RPMI7951 (cell line): ENCODE data around the gene SSC5D. TPM values are rescaled to one million over a fixed set of nuclear protein-coding genes. Genes with fewer than 3 reads are reported as not detected.

Experiments
- DNase-seq: peaks from one replicate; pipeline ENCODE4 v3.0.0-alpha.2; 2012; ENCODE audit warnings: low read depth
- total RNA-seq: library from RNA; depleted of rRNA; stranded (reverse); fragments of >200 nt; shearing (Covaris generic); gene quantifications from 2 replicates; pipeline ENCODE4 v1.2.3, GENCODE V29; 2014

The SSC5D gene
- total RNA-seq, 1 experiment from 2014 or later: 3.2 TPM

DNA sequence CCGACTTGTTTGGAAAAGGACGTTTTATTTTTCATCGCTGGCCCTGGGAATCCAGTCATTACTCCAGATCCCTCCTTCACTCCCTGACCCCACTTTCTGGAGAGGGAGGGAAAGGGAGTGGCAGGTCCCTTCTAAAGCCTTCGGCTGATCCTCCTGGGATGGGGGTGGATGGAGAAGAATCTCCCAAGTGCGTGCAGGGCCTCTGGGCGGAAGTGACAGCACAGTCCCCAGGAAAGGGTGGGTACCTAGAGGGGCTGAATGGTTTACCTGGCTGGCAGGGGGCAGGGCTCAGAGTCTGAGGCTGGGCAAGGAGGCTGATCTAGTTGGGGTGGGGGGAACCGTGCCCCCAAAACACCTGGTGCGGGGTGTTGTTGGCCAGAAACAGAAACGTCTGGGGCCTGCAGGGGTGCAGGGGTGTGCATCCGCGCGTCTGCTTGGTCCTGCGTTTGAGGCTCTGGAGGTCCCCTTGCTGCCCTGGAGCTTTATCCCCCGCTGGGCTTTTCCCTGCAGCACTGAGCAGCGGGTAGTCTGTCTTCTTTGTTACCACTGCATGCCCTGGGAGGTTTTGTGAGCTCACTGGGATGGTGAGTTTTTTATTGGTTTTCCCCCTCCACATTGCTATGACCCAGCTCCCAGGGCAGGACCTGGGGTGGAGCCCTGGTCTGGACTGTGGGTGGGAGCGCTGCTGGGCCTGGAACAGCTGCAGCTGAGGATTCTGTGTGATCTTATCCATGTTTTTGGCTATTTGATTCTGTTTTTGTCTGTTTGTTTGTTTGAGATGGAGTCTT lies 14.8 kb upstream of the SSC5D start:
- DNase-seq: peak; percentile 81

DNA sequence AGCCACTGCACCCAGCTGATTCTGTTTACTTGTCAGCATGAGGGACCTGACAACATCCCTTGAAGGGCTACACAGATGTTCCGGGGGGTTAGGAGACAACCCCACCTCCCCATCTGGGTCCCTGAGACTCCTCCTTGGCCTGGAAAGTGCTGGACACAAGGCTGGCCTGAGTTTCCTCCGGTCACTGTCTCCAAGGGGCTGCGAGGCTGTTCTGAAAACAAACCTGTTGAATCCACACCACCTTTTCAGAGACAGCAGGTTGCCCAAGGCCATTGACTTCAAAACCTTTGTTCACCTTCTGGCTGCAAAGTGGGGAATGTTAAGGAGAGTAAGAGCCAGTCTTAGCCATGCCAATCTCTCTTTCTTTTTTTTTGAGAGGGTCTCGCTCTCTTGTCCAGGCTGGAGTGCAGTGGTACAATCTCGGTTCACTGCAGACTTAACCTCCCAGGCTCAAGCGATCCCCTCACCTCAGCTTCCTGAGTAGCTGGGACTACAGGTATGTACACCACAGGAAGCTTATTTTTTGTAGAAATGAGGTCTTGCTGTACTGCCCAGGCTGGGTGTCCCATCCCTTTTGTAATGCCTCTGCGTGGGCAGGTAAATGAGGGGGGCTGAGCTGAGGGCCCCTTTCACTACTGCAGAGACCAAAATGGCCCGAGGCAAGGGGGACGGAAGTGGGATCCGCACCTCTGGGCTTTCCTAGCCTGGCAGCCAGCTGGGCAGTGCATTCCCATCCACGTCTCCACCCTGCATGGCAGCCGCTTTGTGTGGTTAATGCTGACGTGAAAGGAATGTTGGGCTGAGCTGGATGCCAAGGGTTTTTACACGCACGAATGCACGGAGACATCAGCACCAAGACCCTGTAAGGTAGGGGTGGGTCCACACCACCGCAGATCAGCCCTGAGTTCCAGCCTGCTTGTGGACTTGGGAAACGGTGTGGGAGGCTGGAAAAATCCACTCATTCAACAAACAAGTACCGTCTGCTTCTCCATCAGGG lies 13.7 kb upstream of the SSC5D start:
- DNase-seq: peak; percentile 95

DNA sequence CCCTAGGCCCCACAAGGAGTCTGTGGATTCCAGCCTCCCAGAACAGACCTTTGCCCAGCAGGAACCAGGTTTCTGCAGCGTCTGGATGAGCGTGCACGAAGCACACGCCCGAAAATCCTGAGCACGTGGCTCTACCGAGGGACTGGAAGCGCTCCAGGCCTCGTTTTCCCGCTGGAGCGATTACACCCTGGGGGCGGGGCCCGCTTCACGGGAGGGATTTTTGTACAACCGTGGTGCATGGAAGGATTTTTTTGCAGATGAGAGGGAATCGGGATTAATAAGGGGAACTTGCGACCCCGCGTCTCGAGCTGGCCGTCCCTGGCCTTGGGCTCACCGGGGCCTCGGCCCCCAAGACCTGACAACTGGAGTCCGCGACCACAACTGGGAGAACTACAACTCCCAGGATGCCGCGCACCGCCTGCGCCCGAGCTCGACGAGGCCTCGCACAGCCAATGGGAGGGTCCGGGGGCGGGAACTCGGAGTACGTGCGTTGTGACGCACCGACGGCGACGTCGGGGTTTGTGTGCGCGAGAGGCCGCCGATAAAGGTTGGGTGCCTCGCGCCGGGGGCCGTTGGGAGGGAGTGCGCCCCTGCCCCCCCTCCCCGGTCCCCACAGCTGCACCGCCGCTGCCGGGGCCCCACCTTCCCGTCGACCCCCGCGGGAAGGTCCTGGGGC lies 12.0 kb upstream of the SSC5D start, which contains the start of gene ZNF628:
Gene ZNF628, plus strand, starts transcription at position 518 of the 676 bp plus-strand sequence. CDS start 3,294 bp downstream, outside the sequence.
- DNase-seq: peak; percentile 98

DNA sequence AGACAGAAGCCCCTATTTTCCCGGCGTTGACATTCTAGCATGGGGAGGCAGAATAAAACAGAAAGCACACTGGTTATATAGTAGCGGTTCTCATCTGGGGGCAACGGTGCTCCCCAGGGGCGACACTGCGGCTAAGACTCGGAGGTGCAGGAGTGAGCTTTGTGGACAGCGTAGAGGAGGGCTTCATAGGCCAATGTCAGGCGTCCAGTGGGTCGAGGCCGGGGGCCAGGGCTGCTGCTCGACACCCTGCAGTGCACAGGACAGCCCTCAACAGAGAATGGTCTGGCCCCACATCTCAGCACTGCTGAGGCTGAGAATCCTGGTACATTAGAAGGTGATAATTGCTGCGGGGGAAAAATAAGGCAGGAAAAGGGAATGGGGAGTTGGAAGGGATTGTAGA lies 10.3 kb upstream of the SSC5D start:
- no peak for DNase-seq

DNA sequence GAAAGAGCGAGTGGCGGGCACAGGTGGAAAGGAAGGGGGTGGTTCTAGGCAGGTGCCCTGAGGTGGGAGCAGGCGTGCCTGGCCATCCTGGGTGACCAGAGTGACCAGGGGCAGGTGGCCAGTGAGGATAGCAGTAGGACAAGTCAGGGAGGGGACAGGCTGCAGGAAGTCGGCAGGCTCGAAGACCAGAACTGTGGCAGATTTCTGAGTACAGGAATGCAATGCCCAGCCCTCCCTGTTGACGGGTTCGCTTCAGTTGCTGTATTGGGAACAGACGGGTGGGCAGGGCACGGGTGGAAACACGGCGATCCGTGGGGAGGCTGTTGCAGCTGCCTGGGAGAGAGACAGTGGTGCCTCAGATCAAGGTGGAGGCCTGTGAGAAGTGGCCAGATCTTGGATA lies 9.9 kb upstream of the SSC5D start:
- no peak for DNase-seq

DNA sequence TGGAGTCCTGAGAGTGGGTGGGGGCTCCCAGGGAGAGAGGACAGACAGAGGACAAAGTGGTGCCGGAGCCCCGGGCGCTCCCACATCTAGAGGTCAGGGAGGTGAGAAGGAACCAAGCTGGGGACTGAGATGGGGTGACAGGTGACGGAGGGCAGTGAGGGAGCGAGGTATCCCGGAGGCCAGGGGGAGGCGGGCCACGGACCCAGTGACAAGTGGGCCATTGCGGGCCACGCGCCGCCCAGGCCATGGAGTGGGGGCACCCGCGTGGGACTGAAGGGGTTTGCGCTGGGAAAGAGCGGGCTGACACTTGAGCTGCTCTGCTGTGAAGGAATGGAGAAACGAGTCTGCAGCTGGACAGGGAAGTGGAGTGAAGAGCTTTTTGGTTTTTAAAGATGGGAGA lies 9.2 kb upstream of the SSC5D start:
- DNase-seq: no peak

DNA sequence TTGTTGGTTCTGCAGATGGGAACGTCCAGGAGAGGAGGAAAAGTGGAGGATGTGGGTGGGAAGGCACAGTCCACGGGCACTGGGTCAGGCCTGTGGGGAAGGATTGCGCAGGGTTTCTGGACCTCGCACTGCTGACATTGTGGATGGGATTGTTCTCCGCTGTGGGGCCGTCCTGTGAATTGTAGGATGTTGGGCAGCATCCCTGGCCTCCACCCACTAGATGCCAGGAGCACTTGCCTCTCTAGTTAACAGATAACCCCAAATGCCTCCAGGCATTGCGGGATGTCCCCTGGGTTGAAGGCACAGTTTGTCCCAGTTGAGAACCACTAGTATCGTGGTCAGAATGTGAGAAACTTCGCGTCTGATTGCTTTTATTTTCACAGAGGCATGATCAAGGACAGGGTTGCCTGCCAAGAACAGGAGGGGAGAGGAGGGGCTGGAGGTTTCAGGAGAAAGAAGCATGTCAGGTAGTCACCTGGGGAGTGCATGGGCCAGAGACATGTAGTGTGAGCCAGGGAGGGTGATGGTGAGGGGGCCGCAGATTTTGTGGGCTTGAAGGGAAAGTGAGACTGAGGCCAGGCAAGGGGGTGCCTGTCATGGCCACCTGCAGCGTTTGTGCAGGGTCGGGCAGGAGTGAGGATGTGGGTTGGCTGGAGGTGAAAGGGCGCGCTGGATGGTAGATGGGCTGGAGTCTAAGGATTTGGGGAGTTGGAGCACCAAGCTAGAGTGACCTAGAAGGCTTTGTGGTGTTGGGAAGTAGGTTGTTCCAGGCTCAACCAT lies 8.6 kb upstream of the SSC5D start:
- DNase-seq: no peak

DNA sequence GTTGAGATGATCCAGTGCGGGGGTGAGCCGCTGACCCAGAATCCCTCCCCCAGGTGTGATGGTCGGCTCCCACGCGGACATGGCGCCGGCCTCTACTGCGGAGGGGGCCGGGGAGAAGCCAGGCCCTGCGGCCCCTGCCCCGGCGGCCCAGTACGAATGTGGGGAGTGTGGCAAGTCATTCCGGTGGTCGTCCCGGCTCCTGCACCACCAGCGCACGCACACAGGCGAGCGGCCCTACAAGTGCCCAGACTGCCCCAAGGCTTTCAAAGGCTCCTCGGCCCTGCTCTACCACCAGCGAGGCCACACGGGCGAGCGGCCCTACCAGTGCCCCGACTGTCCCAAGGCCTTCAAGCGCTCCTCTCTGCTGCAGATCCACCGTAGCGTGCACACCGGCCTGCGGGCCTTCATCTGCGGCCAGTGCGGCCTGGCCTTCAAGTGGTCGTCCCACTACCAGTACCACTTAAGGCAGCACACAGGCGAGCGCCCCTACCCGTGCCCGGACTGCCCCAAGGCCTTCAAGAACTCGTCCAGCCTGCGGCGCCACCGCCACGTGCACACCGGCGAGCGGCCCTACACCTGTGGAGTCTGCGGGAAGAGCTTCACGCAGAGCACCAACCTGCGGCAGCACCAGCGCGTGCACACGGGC lies 7.0 kb upstream of the SSC5D start:
- DNase-seq: no peak

DNA sequence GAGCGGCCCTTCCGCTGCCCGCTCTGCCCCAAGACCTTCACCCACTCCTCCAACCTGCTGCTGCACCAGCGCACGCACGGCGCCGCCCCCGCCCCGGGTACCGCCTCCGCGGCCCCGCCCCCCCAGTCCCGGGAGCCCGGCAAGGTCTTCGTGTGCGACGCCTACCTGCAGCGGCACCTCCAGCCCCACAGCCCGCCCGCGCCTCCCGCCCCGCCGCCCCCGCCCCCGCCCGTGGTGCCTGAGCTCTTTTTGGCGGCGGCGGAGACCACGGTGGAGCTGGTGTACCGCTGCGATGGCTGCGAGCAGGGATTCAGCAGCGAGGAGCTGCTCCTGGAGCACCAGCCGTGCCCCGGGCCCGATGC lies 6.5 kb upstream of the SSC5D start:
- no peak for DNase-seq

DNA sequence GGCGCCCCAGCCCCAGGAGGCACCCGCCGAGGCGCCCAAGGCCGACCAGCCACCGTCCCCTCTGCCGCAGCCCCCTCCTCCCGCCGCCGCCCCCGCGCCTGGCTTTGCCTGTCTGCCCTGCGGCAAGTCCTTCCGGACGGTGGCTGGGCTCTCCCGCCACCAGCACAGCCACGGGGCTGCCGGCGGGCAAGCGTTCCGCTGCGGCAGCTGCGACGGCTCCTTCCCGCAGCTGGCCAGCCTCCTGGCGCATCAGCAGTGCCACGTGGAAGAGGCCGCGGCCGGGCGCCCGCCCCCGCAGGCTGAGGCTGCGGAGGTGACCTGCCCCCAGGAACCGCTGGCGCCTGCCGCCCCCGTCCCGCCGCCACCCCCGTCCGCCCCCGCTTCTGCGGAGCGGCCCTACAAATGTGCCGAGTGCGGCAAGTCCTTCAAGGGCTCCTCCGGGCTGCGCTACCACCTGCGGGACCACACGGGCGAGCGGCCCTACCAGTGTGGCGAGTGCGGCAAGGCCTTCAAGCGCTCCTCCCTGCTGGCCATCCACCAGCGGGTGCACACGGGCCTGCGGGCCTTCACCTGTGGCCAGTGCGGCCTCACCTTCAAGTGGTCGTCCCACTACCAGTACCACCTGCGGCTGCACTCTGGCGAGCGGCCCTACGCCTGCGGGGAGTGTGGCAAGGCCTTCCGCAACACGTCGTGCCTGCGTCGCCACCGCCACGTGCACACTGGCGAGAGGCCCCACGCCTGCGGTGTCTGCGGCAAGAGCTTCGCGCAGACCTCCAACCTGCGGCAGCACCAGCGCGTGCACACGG lies 5.9 kb upstream of the SSC5D start:
- no peak for DNase-seq

DNA sequence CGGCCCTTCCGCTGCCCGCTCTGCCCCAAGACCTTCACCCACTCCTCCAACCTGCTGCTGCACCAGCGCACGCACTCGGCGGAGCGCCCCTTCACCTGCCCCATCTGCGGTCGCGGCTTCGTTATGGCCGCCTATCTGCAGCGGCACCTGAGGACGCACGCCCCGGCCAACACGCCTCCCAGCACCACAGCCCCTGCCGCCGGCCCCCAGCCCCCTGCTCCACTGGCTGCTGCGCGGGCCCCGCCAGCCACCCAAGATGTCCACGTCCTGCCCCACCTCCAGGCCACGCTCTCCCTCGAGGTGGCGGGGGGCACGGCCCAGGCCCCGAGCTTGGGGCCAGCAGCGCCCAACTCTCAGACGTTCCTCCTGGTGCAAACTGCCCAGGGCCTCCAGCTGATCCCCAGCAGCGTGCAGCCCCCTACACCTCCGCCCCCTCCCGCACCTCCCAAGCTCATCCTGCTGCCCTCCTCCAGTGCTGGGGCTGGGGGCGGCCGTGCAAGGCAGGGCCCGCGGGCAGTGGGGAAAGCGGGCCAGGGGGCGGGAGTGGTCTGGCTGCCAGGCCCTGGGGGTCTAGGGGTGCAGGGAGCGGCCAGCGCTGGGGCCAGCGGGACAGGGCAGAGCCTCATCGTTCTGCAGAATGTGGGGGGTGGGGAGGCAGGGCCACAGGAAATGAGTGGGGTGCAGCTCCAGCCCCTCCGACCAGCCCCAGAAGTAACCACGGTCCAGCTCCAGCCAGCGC lies 5.1 kb upstream of the SSC5D start:
- no peak for DNase-seq

DNA sequence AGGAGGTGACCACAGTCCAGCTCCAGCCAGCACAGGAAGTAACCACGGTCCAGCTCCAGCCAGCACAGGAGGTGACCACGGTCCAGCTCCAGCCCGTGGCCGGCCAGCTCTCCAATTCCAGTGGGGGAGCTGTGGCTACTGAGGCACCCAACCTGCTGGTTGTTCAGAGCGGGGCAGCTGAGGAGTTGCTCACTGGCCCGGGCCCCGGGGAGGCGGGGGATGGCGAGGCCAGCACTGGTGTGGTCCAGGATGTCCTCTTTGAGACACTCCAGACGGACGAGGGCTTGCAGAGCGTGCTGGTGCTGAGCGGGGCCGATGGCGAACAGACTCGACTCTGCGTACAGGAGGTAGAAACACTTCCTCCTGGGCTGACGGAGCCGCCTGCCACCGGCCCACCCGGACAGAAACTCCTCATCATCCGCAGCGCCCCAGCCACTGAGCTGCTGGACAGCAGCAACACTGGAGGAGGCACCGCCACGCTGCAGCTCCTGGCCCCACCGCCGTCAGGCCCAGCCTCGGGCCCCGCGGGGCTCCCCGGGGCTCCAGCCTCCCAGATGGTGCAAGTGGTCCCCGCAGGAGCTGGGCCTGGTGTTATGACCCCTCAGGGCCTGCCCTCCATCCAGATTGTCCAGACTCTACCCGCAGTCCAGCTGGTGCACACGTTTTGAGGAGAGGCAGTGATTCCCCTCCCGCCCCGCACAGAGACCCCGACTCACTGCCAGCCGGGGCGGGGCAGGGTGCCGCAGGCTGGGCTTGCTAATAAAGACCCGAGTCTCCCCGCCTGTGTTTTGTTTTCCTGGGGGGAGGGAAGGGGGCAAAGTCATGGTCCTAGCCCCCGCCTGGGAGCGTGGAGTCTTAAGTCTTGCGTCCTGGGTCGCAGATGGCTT lies 4.3 kb upstream of the SSC5D start:
- no peak for DNase-seq

DNA sequence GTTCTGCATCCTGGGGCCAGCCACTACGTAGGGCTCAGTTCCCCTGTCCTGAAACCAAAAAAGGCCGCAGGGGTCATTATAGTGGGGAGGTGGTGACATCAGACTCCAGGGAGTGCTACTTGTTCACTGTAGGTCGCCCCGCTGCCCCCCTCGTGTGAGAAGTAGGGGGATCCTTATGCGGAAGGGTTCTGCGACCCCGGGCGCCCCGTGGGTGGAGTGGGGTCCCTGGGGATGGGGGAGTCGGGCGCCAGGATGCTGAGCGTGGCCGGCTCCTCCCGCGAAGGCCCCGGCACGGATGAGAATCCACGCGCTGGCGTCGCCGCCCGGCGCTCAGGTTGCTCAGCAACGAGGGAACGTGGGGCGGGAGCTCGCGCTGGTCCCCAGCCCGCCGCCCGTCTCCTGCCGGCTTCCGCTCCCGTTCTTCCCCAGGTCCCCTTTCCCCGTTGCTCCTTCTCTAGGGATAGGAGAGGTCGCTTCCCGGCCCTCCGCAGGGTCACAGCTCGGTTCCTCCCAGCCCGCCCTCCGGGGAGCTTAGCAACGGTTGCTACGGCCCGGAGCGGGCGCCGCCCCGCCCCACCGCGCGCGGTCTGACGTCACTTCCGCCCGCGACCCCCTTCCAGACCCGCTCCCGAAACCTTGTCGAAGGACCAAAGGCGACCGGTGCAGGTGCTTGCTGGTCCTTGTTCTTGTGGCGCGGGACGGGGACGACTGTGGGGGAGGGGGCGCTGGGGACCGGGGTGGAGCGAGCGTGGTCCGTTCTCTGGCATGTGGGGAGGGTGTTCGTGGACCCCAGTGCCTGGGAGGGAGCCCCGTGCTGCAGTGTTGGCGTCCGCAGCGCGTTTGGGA lies 3.4 kb upstream of the SSC5D start, which contains the start of gene NAT14:
Gene NAT14, plus strand, starts transcription at position 596 of the 846 bp plus-strand sequence. CDS start 521 bp downstream, outside the sequence.
- peak; percentile 68 for DNase-seq

DNA sequence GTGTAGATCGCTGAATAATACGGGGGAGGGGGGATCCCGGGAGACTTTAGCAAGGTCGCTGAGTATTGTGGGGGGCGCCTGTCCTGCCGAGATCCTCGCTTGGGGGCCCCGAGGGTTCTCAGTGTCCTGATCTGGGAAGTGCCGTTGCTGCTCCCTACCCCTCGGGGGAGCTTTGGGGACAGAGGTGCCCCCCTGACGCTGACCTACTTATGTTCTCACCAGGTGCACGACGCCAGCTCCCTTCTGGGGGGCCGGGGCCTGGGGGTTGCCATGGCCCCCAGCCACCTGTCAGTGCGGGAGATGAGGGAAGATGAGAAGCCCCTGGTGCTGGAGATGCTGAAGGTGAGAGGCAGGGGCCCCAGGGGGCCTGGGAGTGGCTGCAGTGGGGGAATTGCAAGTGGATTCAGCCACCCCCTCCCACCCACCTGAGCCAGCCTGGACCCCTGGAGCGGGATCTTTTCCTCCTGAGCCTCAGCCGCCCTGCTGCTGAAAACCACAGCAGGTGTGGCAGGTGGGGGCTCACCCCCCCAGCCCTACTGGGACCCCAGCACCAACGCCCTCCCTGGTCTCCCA lies 2.7 kb upstream of the SSC5D start:
- DNase-seq: no peak

DNA sequence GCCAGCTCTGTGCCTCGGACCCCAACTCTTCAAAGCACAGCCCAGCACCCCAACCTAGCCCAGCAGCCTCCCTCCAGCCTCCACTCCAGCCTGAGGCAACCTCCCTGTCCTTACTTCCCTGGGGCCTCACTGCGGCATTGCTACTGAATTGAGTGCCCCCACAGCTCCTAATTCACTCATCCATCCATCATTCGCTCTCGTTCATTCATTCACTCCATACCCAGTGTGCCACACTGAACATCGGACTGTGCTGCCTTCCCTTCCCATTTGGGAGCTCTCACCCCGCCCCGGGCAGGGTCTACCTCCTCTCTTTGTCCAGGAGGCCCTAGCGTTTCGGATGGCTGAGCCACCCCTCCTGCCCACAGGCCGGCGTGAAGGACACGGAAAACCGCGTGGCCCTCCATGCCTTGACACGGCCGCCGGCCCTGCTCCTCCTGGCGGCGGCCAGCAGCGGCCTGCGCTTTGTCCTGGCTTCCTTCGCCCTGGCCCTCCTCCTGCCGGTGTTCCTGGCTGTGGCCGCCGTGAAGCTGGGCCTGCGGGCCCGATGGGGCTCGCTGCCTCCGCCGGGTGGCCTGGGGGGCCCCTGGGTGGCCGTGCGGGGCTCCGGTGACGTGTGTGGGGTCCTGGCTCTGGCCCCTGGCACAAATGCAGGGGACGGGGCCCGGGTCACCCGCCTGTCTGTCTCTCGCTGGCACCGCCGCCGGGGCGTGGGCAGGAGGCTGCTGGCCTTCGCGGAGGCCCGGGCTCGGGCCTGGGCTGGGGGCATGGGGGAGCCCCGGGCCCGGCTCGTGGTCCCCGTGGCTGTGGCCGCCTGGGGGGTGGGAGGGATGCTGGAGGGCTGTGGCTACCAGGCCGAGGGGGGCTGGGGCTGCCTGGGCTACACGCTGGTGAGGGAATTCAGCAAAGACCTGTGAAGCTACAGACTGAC lies 1.9 kb upstream of the SSC5D start:
- DNase-seq: peak; percentile 64
